Measurements from ENCODE around the gene HLA-DMB. TPM values are rescaled to one million over a fixed set of nuclear protein-coding genes. Genes with fewer than 3 reads are reported as not detected.

HLA-DMB gene
- total and polyA plus RNA-seq, 4 donors: 4.7 to 22.3 (median 10.3) TPM

- Histone ChIP-seq H3K36me3 (ENCODE audit: control insufficient read depth, insufficient read depth, low read length) (peaks cover 65% of the 10 kb centered on the region), H3K27ac (ENCODE audit: low read depth, low read length) (no peak overlapping the region), H3K27me3 (ENCODE audit: control insufficient read depth, insufficient read depth, low read length) (no peaks in the 10 kb centered on the region), H3K4me1 (ENCODE audit: control insufficient read depth, insufficient read depth, low read length) (peaks cover 11% of the 10 kb centered on the region), H3K4me3 (ENCODE audit: low read depth, low read length) (no peak overlapping the region), H3K9me3 (ENCODE audit: control insufficient read depth, insufficient read depth, low read length) (no peaks in the 10 kb centered on the region)
- 92% methylated on average over 5 of the region's 12 CpGs for WGBS (ENCODE audit: insufficient coverage)
- DNase-seq (ENCODE audit: low read depth in 4 of 6, low spot score in 6 of 6): no peak
Measured at GRCh38 chr6:32979720-32980487, 39.1 kb upstream of the HLA-DMB start.

- H3K4me3 ChIP-seq (ENCODE audit: low read depth, low read length): no peak overlapping the region
- peaks cover 18% of the 10 kb centered on the region for H3K4me1 ChIP-seq (ENCODE audit: control insufficient read depth, insufficient read depth, low read length)
- no peaks in the 10 kb centered on the region for H3K9me3 ChIP-seq (ENCODE audit: control insufficient read depth, insufficient read depth, low read length)
- 90% methylated on average over 2 of the region's 7 CpGs for WGBS (ENCODE audit: insufficient coverage)
- H3K36me3 ChIP-seq (ENCODE audit: control insufficient read depth, insufficient read depth, low read length): peaks cover 78% of the 10 kb centered on the region
- H3K27me3 ChIP-seq (ENCODE audit: control insufficient read depth, insufficient read depth, low read length): no peaks in the 10 kb centered on the region
- no peak overlapping the region for H3K27ac ChIP-seq (ENCODE audit: low read depth, low read length)
- DNase-seq (ENCODE audit: low read depth in 4 of 6, low spot score in 6 of 6): no peak
Measured at GRCh38 chr6:32977953-32978324, 37.1 kb upstream of the HLA-DMB start.

- WGBS (ENCODE audit: insufficient coverage): 64% methylated on average over 4 of the region's 10 CpGs
- peaks cover 18% of the 10 kb centered on the region for H3K4me1 ChIP-seq (ENCODE audit: control insufficient read depth, insufficient read depth, low read length)
- no peak overlapping the region for H3K4me3 ChIP-seq (ENCODE audit: low read depth, low read length)
- no peak for DNase-seq (ENCODE audit: low read depth in 4 of 6, low spot score in 6 of 6)
- peaks cover 83% of the 10 kb centered on the region for H3K36me3 ChIP-seq (ENCODE audit: control insufficient read depth, insufficient read depth, low read length)
- H3K27ac ChIP-seq (ENCODE audit: low read depth, low read length): no peak overlapping the region
- no peaks in the 10 kb centered on the region for H3K27me3 ChIP-seq (ENCODE audit: control insufficient read depth, insufficient read depth, low read length)
- H3K9me3 ChIP-seq (ENCODE audit: control insufficient read depth, insufficient read depth, low read length): no peaks in the 10 kb centered on the region
Measured at GRCh38 chr6:32977272-32977952, 36.6 kb upstream of the HLA-DMB start.

GRCh38 chr6:32976334-32977069, 35.7 kb upstream of the HLA-DMB start:
- no CpG with 5 or more reads among the region's 7 CpGs for WGBS (ENCODE audit: insufficient coverage)

GRCh38 chr6:32975886-32976285, 35.1 kb upstream of the HLA-DMB start:
- Histone ChIP-seq H3K4me3 (ENCODE audit: low read depth, low read length) (no peak overlapping the region), H3K27me3 (ENCODE audit: control insufficient read depth, insufficient read depth, low read length) (no peaks in the 10 kb centered on the region), H3K36me3 (ENCODE audit: control insufficient read depth, insufficient read depth, low read length) (peaks cover 77% of the 10 kb centered on the region), H3K4me1 (ENCODE audit: control insufficient read depth, insufficient read depth, low read length) (peaks cover 19% of the 10 kb centered on the region), H3K9me3 (ENCODE audit: control insufficient read depth, insufficient read depth, low read length) (no peaks in the 10 kb centered on the region), H3K27ac (ENCODE audit: low read depth, low read length) (no peak overlapping the region)
- WGBS (ENCODE audit: insufficient coverage): 90% methylated on average over 1 of the region's 2 CpGs
- no peak for DNase-seq (ENCODE audit: low read depth in 4 of 6, low spot score in 6 of 6)

More at GRCh38 chr6:32976334-32977069, 35.7 kb upstream of the HLA-DMB start:
- H3K27ac ChIP-seq (ENCODE audit: low read depth, low read length): no peak overlapping the region
- no peak for DNase-seq (ENCODE audit: low read depth in 4 of 6, low spot score in 6 of 6)
- H3K4me3 ChIP-seq (ENCODE audit: low read depth, low read length): no peak overlapping the region
- no peaks in the 10 kb centered on the region for H3K9me3 ChIP-seq (ENCODE audit: control insufficient read depth, insufficient read depth, low read length)
- no peaks in the 10 kb centered on the region for H3K27me3 ChIP-seq (ENCODE audit: control insufficient read depth, insufficient read depth, low read length)
- H3K36me3 ChIP-seq (ENCODE audit: control insufficient read depth, insufficient read depth, low read length): peaks cover 82% of the 10 kb centered on the region
- peaks cover 17% of the 10 kb centered on the region for H3K4me1 ChIP-seq (ENCODE audit: control insufficient read depth, insufficient read depth, low read length)

- Histone ChIP-seq H3K27me3 (ENCODE audit: control insufficient read depth, insufficient read depth, low read length) (no peaks in the 10 kb centered on the region), H3K27ac (ENCODE audit: low read depth, low read length) (no peak overlapping the region), H3K36me3 (ENCODE audit: control insufficient read depth, insufficient read depth, low read length) (peaks cover 66% of the 10 kb centered on the region), H3K4me1 (ENCODE audit: control insufficient read depth, insufficient read depth, low read length) (peaks cover 26% of the 10 kb centered on the region), H3K4me3 (ENCODE audit: low read depth, low read length) (peak overlapping the region; percentile 93), H3K9me3 (ENCODE audit: control insufficient read depth, insufficient read depth, low read length) (no peaks in the 10 kb centered on the region)
- no peak for DNase-seq (ENCODE audit: low read depth in 4 of 6, low spot score in 6 of 6)
- 0% methylated on average over 4 of the region's 14 CpGs for WGBS (ENCODE audit: insufficient coverage)
Measured at GRCh38 chr6:32974541-32975308, 33.9 kb upstream of the HLA-DMB start.

GRCh38 chr6:32974016-32974333, 33.1 kb upstream of the HLA-DMB start:
- Histone ChIP-seq H3K9me3 (ENCODE audit: control insufficient read depth, insufficient read depth, low read length) (no peaks in the 10 kb centered on the region), H3K27me3 (ENCODE audit: control insufficient read depth, insufficient read depth, low read length) (no peaks in the 10 kb centered on the region), H3K4me3 (ENCODE audit: low read depth, low read length) (peak overlapping the region; percentile 93), H3K27ac (ENCODE audit: low read depth, low read length) (peak overlapping the region; percentile 100), H3K4me1 (ENCODE audit: control insufficient read depth, insufficient read depth, low read length) (peaks cover 32% of the 10 kb centered on the region), H3K36me3 (ENCODE audit: control insufficient read depth, insufficient read depth, low read length) (peaks cover 59% of the 10 kb centered on the region)
- 0% methylated on average over 1 of the region's 4 CpGs for WGBS (ENCODE audit: insufficient coverage)
- DNase-seq (ENCODE audit: low read depth in 4 of 6, low spot score in 6 of 6): peak in 2 of 6 donors; percentile 51

- DNase-seq (ENCODE audit: low read depth in 4 of 6, low spot score in 6 of 6): peak in 5 of 6 donors; percentile 28 to 86 (median 51)
Measured at GRCh38 chr6:32973144-32974015, 32.6 kb upstream of the HLA-DMB start.

More at GRCh38 chr6:32973144-32974015, 32.6 kb upstream of the HLA-DMB start:
- Histone ChIP-seq H3K27me3 (ENCODE audit: control insufficient read depth, insufficient read depth, low read length) (no peaks in the 10 kb centered on the region), H3K27ac (ENCODE audit: low read depth, low read length) (peak overlapping the region; percentile 100), H3K9me3 (ENCODE audit: control insufficient read depth, insufficient read depth, low read length) (no peaks in the 10 kb centered on the region), H3K36me3 (ENCODE audit: control insufficient read depth, insufficient read depth, low read length) (peaks cover 53% of the 10 kb centered on the region), H3K4me1 (ENCODE audit: control insufficient read depth, insufficient read depth, low read length) (peaks cover 32% of the 10 kb centered on the region), H3K4me3 (ENCODE audit: low read depth, low read length) (peak overlapping the region; percentile 93)
- under 1% methylated on average over 23 of the region's 23 CpGs for WGBS (ENCODE audit: insufficient coverage)

Measured in spinal cord (tissue), 10 donors.